Muscle layer of duodenum (tissue), 2 donors: Measurements from ENCODE around the gene RPSA.

Experiments
- H3K27ac ChIP-seq: one replicate; pipeline ENCODE4 v1.7.0; 2013; ENCODE audit warnings: mild to moderate bottlenecking, low read length
- H3K27me3 ChIP-seq: one replicate; pipeline ENCODE4 v1.7.0; 2013; ENCODE audit warnings: low read depth, mild to moderate bottlenecking, control low read depth, low read length
- H3K36me3 ChIP-seq, 2 donors: one replicate each; pipeline ENCODE4 v1.7.0; 2013; ENCODE audit warnings: low read length in 2 of 2, control low read depth in 1 of 2, mild to moderate bottlenecking in 1 of 2; ENCODE audit not compliant: insufficient read depth in 2 of 2, control insufficient read depth in 1 of 2
- H3K4me1 ChIP-seq, 2 donors: one replicate each; pipeline ENCODE4 v1.7.0; 2013; ENCODE audit warnings: low read length in 2 of 2, mild to moderate bottlenecking in 2 of 2, control low read depth in 1 of 2, moderate library complexity in 1 of 2; ENCODE audit not compliant: insufficient read depth in 2 of 2, control insufficient read depth in 1 of 2
- H3K4me3 ChIP-seq, 2 donors: one replicate each; pipeline ENCODE4 v1.7.0; 2013; ENCODE audit warnings: low read length in 2 of 2, low read depth in 1 of 2, mild to moderate bottlenecking in 1 of 2
- H3K9me3 ChIP-seq, 2 donors: one replicate each; pipeline ENCODE4 v1.7.0; 2013; ENCODE audit warnings: low read length in 2 of 2, control low read depth in 1 of 2, mild to moderate bottlenecking in 1 of 2; ENCODE audit not compliant: control insufficient read depth in 1 of 2
- donor health status: healthy.

Gene RPSA

GRCh38 chr3:39396690-39397089, 9.8 kb upstream of the RPSA start:
- Histone ChIP-seq H3K36me3 (peaks cover 29 to 74% of the 10 kb centered on the region in 2 donors), H3K4me3 (no peak overlapping the region), H3K27me3 (no peaks in the 10 kb centered on the region), H3K4me1 (no peaks in the 10 kb centered on the region), H3K27ac (no peak overlapping the region), H3K9me3 (no peaks in the 10 kb centered on the region)

GRCh38 chr3:39398700-39399099, 7.8 kb upstream of the RPSA start:
- Histone ChIP-seq H3K36me3 (peaks cover 18 to 55% of the 10 kb centered on the region in 2 donors), H3K4me3 (no peak overlapping the region), H3K4me1 (no peaks in the 10 kb centered on the region), H3K27ac (no peak overlapping the region), H3K9me3 (no peaks in the 10 kb centered on the region), H3K27me3 (no peaks in the 10 kb centered on the region)

DNA sequence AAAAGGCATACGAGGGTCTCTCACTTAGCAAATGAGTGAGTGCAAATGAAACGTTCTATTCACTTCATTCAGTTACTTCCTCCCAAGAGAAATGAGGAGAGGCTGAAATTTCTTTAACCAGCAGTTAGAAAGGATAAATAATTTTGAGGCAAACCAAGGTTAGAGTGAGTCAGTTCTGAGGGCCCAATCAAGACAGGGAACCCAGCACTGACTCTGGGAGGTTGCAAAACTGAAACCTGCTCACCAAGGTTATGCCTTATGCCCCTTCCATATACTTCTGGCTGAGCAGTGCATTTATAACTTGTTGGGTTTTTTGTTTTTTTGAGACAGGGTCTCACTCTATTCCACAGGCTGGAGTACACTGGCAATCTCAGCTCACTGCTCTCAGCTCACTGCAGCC, 4.5 kb upstream of the RPSA start:
- Histone ChIP-seq H3K27me3 (no peaks in the 10 kb centered on the region), H3K9me3 (no peaks in the 10 kb centered on the region), H3K4me1 (no peaks in the 10 kb centered on the region), H3K27ac (no peak overlapping the region), H3K36me3 (peaks cover 0 to 25% of the 10 kb centered on the region in 2 donors), H3K4me3 (no peak overlapping the region)

- Histone ChIP-seq H3K36me3 (peaks cover 8 to 14% of the 10 kb centered on the region in 2 donors), H3K4me1 (peaks cover 8 to 23% of the 10 kb centered on the region in 2 donors), H3K4me3 (no peak overlapping the region), H3K27ac (no peak overlapping the region), H3K9me3 (no peaks in the 10 kb centered on the region), H3K27me3 (no peaks in the 10 kb centered on the region)
Observed at GRCh38 chr3:39404943-39405686, 1.4 kb upstream of the RPSA start.

DNA sequence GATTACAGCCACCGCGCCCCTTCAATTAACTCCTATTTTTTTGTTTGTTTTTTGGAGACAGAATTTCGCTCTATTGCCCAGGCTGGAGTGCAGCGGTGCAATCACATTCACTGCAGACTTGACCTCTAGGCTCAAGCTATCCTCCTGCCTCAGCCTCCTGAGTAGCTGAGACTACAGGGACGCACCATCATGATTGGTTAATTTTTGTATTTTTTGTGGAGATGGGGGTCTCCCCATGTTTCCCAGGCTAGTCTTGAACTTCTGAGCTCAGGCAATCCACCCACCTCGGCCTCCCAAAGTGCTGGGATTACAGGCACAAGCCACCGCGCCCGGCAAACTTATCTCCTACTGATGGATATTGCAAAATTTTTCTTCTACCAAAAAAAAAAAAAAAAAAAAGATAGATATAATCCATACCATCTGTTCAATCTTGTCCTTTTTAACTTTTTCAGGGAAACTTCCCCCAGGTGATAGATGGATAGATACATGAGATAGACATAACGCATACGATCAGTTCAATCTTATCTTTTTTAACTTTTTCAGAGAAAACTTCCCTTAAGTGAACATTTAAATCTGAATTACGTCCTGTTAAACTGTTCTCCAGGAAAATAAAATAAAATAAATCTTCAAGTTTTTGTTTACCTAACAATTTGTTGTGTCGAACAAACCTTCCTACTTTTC, 693 bp upstream of the RPSA start:
- Histone ChIP-seq H3K36me3 (peaks cover 15 to 18% of the 10 kb centered on the region in 2 donors), H3K27me3 (no peaks in the 10 kb centered on the region), H3K4me3 (peak overlapping the region; percentile 68 to 78), H3K9me3 (no peaks in the 10 kb centered on the region), H3K4me1 (peaks cover 8 to 26% of the 10 kb centered on the region in 2 donors), H3K27ac (peak overlapping the region; percentile 21)

DNA sequence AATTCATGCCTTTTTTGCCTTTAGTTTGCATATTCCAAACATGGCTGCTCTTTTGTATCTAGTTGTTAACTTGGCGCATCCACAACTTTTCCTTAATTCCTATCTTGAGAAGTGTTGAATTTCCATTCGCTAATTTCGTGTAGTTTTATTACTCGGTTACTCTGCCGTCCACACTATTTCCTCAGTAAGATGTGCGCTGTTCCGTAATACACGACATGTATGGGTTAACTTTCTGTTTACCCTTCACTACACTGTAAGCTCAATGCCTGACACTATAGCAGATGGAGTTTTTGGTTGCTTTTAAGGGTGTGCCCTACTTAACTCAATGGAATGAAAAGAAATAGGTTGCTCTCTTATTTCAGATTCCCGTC, 724 bp downstream of the RPSA start:
- Histone ChIP-seq H3K4me3 (peak overlapping the region; percentile 68 to 78), H3K27ac (peak overlapping the region; percentile 21), H3K27me3 (no peaks in the 10 kb centered on the region), H3K9me3 (no peaks in the 10 kb centered on the region), H3K4me1 (peaks cover 8 to 26% of the 10 kb centered on the region in 2 donors), H3K36me3 (peaks cover 29 to 32% of the 10 kb centered on the region in 2 donors)

DNA sequence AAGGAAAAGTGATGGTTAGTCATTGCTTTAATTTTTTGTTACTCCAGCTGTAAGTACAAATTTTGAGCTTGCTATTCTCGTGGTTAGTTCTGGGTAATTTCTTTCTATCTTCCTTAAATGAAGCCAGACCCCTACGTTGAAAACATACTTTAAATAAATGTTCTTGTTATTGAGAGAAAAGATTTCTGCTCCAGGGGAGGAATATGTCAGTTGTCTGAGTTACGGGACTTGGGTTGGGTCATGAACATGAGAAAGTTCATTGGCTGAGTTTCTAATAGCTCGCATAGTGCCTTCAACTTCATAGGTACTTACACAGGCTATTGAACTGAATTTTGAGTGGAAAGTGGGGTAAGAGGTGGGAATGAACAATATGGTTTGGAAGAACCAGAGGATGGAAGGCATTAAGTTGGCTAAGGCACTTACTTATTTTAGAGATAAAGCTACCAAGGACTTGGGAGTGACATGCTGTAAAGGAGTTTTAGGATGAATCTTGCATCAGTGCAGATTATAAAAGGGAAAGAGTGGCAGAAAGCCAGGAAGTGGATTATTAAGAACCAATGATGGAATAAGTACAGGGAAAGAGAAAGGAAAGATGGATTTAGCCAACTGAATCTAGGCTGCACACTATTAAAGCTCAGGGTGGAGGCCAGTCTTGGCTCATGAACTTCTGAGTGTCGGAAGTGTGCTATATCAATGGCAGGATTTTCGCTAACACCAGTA, 1.4 kb downstream of the RPSA start:
- Histone ChIP-seq H3K36me3 (peaks cover 36 to 39% of the 10 kb centered on the region in 2 donors), H3K4me3 (peak overlapping the region; percentile 68 to 78), H3K27ac (peak overlapping the region; percentile 21), H3K27me3 (no peaks in the 10 kb centered on the region), H3K4me1 (peaks cover 8 to 26% of the 10 kb centered on the region in 2 donors), H3K9me3 (no peaks in the 10 kb centered on the region)

GRCh38 chr3:39408493-39409372, 2.2 kb downstream of the RPSA start:
- H3K27me3 ChIP-seq = no peaks in the 10 kb centered on the region
- no peaks in the 10 kb centered on the region for H3K9me3 ChIP-seq
- H3K4me1 ChIP-seq = peaks cover 8 to 26% of the 10 kb centered on the region in 2 donors
- no peak overlapping the region for H3K27ac ChIP-seq
- peaks cover 41 to 44% of the 10 kb centered on the region in 2 donors for H3K36me3 ChIP-seq
- H3K4me3 ChIP-seq = no peak overlapping the region

GRCh38 chr3:39409514-39410136, 3.1 kb downstream of the RPSA start:
- peaks cover 8 to 26% of the 10 kb centered on the region in 2 donors for H3K4me1 ChIP-seq
- H3K9me3 ChIP-seq = no peaks in the 10 kb centered on the region
- peaks cover 41 to 53% of the 10 kb centered on the region in 2 donors for H3K36me3 ChIP-seq
- no peak overlapping the region for H3K27ac ChIP-seq
- H3K27me3 ChIP-seq = no peaks in the 10 kb centered on the region
- no peak overlapping the region for H3K4me3 ChIP-seq

GRCh38 chr3:39410893-39411292, 4.4 kb downstream of the RPSA start:
- peaks cover 41 to 55% of the 10 kb centered on the region in 2 donors for H3K36me3 ChIP-seq
- peaks cover 8 to 26% of the 10 kb centered on the region in 2 donors for H3K4me1 ChIP-seq
- H3K4me3 ChIP-seq = no peak overlapping the region
- no peak overlapping the region for H3K27ac ChIP-seq
- H3K27me3 ChIP-seq = no peaks in the 10 kb centered on the region
- no peaks in the 10 kb centered on the region for H3K9me3 ChIP-seq
